Measurements from ENCODE around the gene DENND4B.

DNA sequence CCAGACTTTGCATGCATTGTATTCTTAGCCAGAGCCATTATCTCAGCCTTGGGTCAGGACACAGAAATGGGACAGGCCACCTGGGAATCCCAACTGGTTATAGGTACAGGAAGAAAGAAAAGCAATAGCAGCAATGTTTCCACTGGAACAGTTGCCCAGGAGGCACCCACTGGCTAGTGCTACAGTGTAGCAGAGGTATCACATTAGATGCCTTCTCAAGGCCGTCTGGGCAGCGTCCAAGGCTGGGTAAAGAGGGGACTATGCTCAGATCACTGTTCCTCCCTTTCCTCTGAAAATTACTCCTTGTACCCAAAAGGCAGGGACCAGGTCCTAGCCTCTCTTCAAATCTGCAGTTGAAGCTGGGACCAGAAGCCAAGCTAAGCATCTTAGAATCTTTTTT lies 23.8 kb upstream of the DENND4B start:
- TF ChIP-seq, protein P1, sequence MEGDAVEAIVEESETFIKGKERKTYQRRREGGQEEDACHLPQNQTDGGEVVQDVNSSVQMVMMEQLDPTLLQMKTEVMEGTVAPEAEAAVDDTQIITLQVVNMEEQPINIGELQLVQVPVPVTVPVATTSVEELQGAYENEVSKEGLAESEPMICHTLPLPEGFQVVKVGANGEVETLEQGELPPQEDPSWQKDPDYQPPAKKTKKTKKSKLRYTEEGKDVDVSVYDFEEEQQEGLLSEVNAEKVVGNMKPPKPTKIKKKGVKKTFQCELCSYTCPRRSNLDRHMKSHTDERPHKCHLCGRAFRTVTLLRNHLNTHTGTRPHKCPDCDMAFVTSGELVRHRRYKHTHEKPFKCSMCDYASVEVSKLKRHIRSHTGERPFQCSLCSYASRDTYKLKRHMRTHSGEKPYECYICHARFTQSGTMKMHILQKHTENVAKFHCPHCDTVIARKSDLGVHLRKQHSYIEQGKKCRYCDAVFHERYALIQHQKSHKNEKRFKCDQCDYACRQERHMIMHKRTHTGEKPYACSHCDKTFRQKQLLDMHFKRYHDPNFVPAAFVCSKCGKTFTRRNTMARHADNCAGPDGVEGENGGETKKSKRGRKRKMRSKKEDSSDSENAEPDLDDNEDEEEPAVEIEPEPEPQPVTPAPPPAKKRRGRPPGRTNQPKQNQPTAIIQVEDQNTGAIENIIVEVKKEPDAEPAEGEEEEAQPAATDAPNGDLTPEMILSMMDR (conservative IDR thresholded peaks at IDR 0.05; ENCODE audit: low read depth, low read length), result no peak
- TF ChIP-seq SMC3 (IDR thresholded peaks at IDR 0.05; ENCODE audit: low read depth, low read length) (no peak), MAFK (IDR thresholded peaks at IDR 0.05; ENCODE audit: low read depth, low read length) (no peak)
